ENCODE results near the gene SUZ12.
"Not testable (repeated sequence)": the region's sequence is repeated elsewhere in the genome, so short reads cannot be mapped to it uniquely, and the experiment has no call there.

The SUZ12 gene

GRCh38 chr17:31919802-31920525 is 16.8 kb upstream of the SUZ12 start:
- no peak overlapping the region for H3K4me3 Mint-ChIP-seq
- H3K9me3 Mint-ChIP-seq = peaks cover 4% of the 10 kb centered on the region
- DNase-seq = no peak
- peaks cover 4% of the 10 kb centered on the region for H3K27me3 Mint-ChIP-seq (ENCODE audit: low read depth, poor library complexity)
- no peak overlapping the region for H3K27ac Mint-ChIP-seq
- no peaks in the 10 kb centered on the region for H3K4me1 Mint-ChIP-seq
- TF ChIP-seq CTCF (IDR thresholded peaks at IDR 0.05) = no peak
- no peaks in the 10 kb centered on the region for H3K36me3 Mint-ChIP-seq (ENCODE audit: low read depth)

DNA sequence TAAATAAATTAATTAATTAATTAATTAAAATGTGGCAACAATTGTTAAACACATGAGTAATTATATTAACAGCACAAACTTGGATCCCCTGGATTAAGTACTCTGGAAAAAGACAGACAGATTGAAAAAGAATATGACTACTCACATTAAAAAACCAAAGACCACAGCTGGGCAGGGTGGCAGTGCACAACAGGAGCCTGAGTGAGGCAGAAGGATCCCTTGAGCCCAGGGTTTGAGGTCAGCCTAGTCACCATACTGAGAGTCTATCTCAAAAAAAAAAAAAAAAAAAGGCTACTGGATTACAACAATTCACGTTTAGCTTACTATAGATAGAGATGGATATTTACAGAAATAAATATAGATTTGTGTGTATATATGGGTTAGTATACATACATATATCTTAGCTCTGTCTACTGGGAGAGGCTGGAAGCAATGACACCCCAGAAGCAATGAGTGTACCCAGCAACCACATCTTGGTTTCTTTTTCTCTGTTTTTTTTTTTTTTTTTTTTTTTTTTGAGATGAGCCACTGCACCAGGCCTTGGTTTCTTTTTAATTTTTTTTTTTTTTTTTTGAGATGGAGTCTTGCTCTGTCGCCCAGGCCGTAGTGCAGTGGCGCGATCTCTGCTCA is 10.6 kb upstream of the SUZ12 start:
- Mint-ChIP-seq H3K4me3 (no peak overlapping the region), H3K4me1 (no peaks in the 10 kb centered on the region), H3K27ac (no peak overlapping the region), H3K9me3 (no peaks in the 10 kb centered on the region), H3K27me3 (ENCODE audit: low read depth, poor library complexity) (no peaks in the 10 kb centered on the region), H3K36me3 (ENCODE audit: low read depth) (no peaks in the 10 kb centered on the region)
- no peak for TF ChIP-seq CTCF (IDR thresholded peaks at IDR 0.05)
- no peak for DNase-seq

DNA sequence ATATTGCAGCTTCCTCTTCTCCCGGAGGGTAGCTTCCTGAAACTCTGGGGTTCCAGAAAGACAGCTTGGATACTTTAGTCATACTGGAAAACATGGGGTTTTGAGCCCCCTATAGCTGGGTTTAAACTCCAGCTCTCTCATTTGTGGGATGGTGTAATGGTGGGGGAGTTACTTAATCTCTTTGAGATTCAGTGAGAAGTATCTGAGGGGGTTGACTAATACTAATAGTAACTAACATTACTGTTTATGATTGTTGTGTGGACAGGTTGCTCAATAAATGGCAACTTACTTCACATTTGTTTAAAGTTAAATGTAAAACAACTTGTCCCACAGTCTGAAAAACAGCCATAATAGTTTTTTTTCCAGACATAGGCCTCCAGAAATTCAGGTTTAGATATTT is 5.1 kb upstream of the SUZ12 start:
- Mint-ChIP-seq H3K27me3 (ENCODE audit: low read depth, poor library complexity) (no peaks in the 10 kb centered on the region), H3K36me3 (ENCODE audit: low read depth) (no peaks in the 10 kb centered on the region), H3K4me1 (no peaks in the 10 kb centered on the region), H3K4me3 (no peak overlapping the region), H3K27ac (no peak overlapping the region), H3K9me3 (no peaks in the 10 kb centered on the region)
- no peak for DNase-seq
- TF ChIP-seq CTCF (IDR thresholded peaks at IDR 0.05) = no peak

DNA sequence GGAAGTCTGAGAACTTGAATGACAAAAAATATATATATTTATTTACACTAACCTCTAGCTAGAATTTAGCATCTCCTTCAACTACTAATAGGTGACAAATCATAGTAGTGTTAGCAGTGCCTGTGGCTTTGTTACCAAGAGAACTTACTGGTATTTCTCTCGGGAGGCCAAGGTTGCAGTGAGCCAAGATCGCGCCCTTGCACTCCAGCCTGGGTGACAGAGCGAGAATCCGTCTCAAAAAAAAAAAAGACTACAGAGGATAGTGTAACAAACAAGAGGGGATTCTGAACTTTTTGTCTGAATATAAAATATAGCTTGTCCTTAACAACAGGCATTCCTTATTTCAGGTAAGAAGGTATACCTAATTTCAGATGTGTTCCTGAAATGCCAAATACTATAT is 1.3 kb upstream of the SUZ12 start:
- TF ChIP-seq CTCF (IDR thresholded peaks at IDR 0.05) = no peak
- Mint-ChIP-seq H3K36me3 (ENCODE audit: low read depth) (peaks cover 9% of the 10 kb centered on the region), H3K4me1 (peaks cover 15% of the 10 kb centered on the region), H3K27me3 (ENCODE audit: low read depth, poor library complexity) (no peaks in the 10 kb centered on the region), H3K9me3 (no peaks in the 10 kb centered on the region), H3K27ac (no peak overlapping the region), H3K4me3 (peak overlapping the region; percentile 79)
- DNase-seq = no peak

- Mint-ChIP-seq H3K36me3 (ENCODE audit: low read depth) (peaks cover 35% of the 10 kb centered on the region), H3K27ac (peak overlapping the region; percentile 21), H3K4me1 (peaks cover 15% of the 10 kb centered on the region), H3K4me3 (peak overlapping the region; percentile 88)
- DNase-seq; H3K9me3 Mint-ChIP-seq; H3K27me3 Mint-ChIP-seq (ENCODE audit: low read depth, poor library complexity): not testable (repeated sequence)
Observed at GRCh38 chr17:31937926-31938641, 1.3 kb downstream of the SUZ12 start.

DNA sequence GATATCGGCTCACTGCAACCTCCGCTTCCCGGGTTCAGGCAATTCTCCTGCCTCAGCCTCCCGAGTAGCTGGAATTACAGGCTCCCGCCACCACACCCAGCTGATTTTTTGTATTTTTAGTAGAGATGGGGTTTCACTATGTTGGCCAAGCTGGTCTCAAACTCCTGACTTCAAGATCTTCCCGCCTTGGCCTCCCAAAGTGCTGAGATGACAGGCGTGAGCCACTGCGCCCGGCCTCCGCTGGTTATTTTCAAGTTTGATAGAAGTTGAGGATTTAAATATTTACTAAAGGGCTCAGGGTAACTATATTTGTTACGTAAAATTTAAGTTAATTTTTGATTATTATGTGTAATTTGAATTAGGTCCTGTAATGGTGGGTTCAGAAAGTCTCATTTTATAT is 5.1 kb downstream of the SUZ12 start:
- Mint-ChIP-seq H3K36me3 (ENCODE audit: low read depth) (peaks cover 59% of the 10 kb centered on the region), H3K4me1 (peaks cover 15% of the 10 kb centered on the region)
- H3K4me3 Mint-ChIP-seq; H3K27me3 Mint-ChIP-seq (ENCODE audit: low read depth, poor library complexity); H3K27ac Mint-ChIP-seq; DNase-seq; H3K9me3 Mint-ChIP-seq: not testable (repeated sequence)

GRCh38 chr17:31942396-31942795 is 5.6 kb downstream of the SUZ12 start:
- Mint-ChIP-seq H3K4me1 (peaks cover 15% of the 10 kb centered on the region), H3K36me3 (ENCODE audit: low read depth) (peaks cover 63% of the 10 kb centered on the region)
- not testable (repeated sequence) for DNase-seq; H3K9me3 Mint-ChIP-seq; H3K27ac Mint-ChIP-seq; H3K4me3 Mint-ChIP-seq; H3K27me3 Mint-ChIP-seq (ENCODE audit: low read depth, poor library complexity)

DNA sequence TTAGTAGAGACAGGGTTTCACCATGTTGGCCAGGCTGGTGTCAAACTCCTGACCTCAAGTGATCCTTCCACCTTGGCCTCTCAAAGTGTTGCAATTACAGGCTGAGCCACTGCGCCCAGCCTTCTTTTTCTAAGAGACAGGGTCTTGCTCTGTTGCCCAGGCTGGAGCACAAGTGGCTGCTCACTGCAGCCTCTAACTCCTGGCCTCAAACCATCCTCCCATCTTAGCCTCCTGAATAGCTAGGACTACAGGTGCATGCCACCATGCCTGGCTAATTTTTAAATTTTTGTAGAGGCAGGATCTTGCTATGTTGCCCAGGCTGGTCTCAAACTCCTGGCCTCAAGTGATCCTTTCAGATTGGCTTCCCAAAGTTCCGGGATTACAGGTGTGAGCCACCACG is 15.1 kb downstream of the SUZ12 start:
- H3K27ac Mint-ChIP-seq; DNase-seq; H3K27me3 Mint-ChIP-seq (ENCODE audit: low read depth, poor library complexity); H3K4me3 Mint-ChIP-seq; H3K9me3 Mint-ChIP-seq; H3K4me1 Mint-ChIP-seq: not testable (repeated sequence)
- peaks cover 57% of the 10 kb centered on the region for H3K36me3 Mint-ChIP-seq (ENCODE audit: low read depth)

GRCh38 chr17:31964131-31964530 is 27.3 kb downstream of the SUZ12 start:
- H3K9me3 Mint-ChIP-seq; DNase-seq; H3K4me1 Mint-ChIP-seq; H3K4me3 Mint-ChIP-seq; H3K27me3 Mint-ChIP-seq (ENCODE audit: low read depth, poor library complexity): not testable (repeated sequence)
- Mint-ChIP-seq H3K27ac (peak overlapping the region; percentile 83), H3K36me3 (ENCODE audit: low read depth) (peaks cover 84% of the 10 kb centered on the region)
